CD4-positive, alpha-beta T cell treated with Interleukin-2 at 100 ng/mL for 4 hours (primary cell): ENCODE measurements around the gene TTC23L.
"Not testable (repeated sequence)": the region's sequence is repeated elsewhere in the genome, so short reads cannot be mapped to it uniquely, and the experiment has no call there.

ENCODE experiments used
- DNase-seq: peaks from one replicate; pipeline ENCODE4 v3.0.0-alpha.2; 2020; ENCODE audit warnings: low spot score

TTC23L gene

GRCh38 chr5:34923256-34923655, 84.3 kb downstream of the TTC23L start:
- DNase-seq: not testable (repeated sequence)

GRCh38 chr5:34923694-34924461, 84.9 kb downstream of the TTC23L start:
- peak; percentile 62 for DNase-seq

GRCh38 chr5:34924462-34924765, 85.5 kb downstream of the TTC23L start:
- no peak for DNase-seq

- DNase-seq: no peak
Measured at GRCh38 chr5:34926318-34926888, 87.4 kb downstream of the TTC23L start.

- DNase-seq: no peak
Measured at GRCh38 chr5:34927785-34928184, 88.8 kb downstream of the TTC23L start.

- no peak for DNase-seq
Measured at GRCh38 chr5:34928267-34928666, 89.3 kb downstream of the TTC23L start.

GRCh38 chr5:34929134-34929719, 90.3 kb downstream of the TTC23L start, which contains the start of gene DNAJC21:
Gene DNAJC21 (plus strand): TSS chr5:34929559. CDS start chr5:34929820, 261 bp downstream.
- DNase-seq: peak; percentile 97

GRCh38 chr5:34929720-34930461, 90.9 kb downstream of the TTC23L start:
- peak; percentile 82 for DNase-seq

- no peak for DNase-seq
Measured at GRCh38 chr5:34930462-34930844, 91.5 kb downstream of the TTC23L start.

- no peak for DNase-seq
Measured at GRCh38 chr5:34930870-34931269, 91.9 kb downstream of the TTC23L start.

GRCh38 chr5:34932947-34933346, 94.0 kb downstream of the TTC23L start:
- DNase-seq: no peak

GRCh38 chr5:34941936-34942335, 103.0 kb downstream of the TTC23L start:
- no peak for DNase-seq

- no peak for DNase-seq
Measured at GRCh38 chr5:34944044-34944443, 105.1 kb downstream of the TTC23L start.

- DNase-seq: no peak
Measured at GRCh38 chr5:34944460-34945047, 105.6 kb downstream of the TTC23L start.
